Urothelium cell line (cell line): ENCODE data around the gene QRICH1.
A peak's percentile ranks its signal among the peaks of the same experiment; 100 is the strongest.

Experiments used
- DNase-seq: peaks from one replicate; pipeline ENCODE4 v3.0.0; 2011; ENCODE audit warnings: low spot score, mixed read lengths
- FAIRE-seq: peaks from 2 replicates; lab custom pipeline; 2011; peaks lifted over from hg19 to GRCh38; lab: Jason Lieb, UNC

The QRICH1 gene

DNA sequence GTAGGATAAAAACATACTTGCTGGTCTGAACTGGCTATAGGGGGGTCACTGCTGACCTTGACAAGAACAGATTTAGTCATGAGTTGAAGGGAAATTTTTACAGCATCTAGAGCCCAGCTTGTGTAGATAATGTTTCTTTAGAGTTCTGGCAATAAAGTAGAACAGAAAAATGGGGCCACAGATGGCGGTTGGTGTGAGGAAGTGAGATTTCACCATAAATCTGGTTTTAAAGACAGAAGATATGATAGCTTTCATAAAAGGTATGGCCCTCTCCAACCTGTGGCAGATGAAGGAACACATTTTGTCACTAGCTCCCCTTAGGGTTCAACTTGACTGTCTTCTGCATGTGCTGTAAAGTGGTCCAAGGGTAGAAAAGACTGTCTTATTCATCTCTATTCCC is 40.3 kb downstream of the QRICH1 start:
- FAIRE-seq, result no peak
- DNase-seq, result no peak

DNA sequence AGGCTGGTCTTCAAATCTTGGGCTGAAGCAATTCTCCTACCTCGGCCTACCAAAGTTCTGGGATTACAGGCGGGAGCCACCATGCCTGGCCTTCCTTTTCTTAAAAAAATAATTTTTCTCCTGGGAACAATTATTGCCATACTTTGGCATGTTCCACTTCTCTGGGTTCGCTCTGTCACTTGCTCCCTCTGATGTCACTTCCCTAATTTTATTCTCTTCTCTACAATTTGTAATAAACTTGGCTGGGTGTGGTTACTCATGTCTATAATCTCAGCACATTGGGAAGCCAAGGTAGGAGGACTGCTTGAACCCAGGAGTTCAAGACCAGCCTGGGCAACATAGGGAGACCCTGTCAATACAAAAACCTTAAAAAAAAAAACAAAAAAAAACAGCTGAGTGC is 58.6 kb downstream of the QRICH1 start:
- FAIRE-seq, result no peak
- no peak for DNase-seq

DNA sequence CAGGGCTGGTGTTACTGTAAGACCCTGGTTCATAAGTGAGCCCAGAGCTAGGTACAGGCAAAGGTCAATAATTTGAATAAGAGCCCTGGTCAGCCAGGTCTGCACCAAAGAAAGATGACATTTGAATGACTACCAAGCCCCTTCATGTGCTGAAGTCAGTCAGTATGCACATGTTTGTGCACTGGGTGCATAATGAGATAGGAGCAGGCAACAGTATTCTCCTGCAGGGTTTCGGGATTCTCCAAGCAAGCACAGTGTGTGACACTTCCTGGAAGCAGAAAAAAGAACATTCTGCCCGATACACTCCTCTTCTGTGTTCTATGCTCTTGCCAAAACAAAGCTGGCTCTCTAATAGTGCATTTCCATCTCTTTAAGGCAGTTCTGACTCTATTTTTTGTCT is 59.2 kb downstream of the QRICH1 start:
- no peak for FAIRE-seq
- no peak for DNase-seq

DNA sequence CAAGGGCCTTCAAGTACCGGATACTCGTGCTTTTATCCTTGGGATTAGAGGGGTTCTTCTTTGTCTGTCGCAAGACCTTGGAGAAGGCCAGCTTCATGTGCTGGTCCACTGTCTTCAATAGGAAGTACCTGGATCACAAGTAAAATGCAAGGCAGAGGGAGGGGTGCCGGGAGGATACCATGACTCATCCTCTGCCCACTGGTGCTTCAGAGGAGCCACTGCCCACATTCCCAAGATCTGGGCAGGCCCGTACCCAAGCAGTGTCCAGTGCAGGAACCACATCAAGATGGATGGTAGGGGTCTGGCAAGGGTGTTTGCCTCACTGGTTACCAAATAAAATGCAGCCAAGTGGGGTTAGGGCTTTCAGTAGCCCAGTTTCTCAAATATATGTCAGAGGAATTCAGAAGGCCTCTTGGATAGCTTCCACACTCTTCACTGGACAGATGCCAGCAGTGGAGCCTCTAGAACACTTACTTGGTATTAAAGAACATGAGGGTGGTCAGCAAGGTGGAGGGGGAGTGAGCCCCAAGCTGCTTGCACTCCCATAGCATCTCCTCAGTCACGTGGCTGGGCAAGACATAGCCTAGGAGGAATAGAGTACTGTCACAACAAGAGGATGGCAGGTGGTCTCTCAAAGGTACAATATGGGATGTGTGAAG is 61.1 kb downstream of the QRICH1 start:
- no peak for DNase-seq
- FAIRE-seq, result no peak

DNA sequence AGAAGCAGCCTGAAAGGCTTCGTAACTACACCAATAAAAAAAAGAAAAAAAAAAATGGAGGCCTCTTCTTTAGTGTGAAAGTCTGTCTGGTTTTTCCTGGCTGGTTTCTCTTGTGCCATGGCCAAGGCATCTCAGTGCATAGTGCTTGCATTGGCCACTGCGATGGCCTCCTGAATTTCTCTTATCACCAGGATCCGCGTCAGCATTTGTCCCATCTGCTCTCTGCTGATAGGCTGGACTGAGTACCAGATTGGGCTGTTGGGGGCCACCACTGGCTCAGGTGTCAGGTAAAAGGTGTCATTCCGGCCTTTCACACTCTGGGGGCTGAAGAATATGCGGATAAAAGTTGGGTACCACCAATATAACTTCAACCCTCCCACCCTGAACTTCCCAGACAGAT is 63.5 kb downstream of the QRICH1 start:
- DNase-seq, result no peak
- no peak for FAIRE-seq

DNA sequence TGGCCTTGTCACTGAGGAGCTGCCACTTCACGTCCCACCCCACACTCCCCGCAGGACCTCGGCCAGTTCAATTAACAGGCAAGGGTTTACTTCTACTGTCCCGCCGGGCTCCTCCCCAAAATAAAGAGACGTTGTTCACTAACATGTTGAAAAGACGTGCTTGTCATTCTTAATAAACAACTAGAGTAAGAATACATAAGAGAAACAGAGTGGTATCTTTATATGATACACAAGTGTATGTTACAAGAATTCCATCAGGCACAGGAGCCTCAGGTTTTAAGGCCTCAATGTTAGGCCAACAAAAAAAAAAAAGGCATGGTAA is 64.3 kb downstream of the QRICH1 start:
- FAIRE-seq (no peak), DNase-seq (no peak)

DNA sequence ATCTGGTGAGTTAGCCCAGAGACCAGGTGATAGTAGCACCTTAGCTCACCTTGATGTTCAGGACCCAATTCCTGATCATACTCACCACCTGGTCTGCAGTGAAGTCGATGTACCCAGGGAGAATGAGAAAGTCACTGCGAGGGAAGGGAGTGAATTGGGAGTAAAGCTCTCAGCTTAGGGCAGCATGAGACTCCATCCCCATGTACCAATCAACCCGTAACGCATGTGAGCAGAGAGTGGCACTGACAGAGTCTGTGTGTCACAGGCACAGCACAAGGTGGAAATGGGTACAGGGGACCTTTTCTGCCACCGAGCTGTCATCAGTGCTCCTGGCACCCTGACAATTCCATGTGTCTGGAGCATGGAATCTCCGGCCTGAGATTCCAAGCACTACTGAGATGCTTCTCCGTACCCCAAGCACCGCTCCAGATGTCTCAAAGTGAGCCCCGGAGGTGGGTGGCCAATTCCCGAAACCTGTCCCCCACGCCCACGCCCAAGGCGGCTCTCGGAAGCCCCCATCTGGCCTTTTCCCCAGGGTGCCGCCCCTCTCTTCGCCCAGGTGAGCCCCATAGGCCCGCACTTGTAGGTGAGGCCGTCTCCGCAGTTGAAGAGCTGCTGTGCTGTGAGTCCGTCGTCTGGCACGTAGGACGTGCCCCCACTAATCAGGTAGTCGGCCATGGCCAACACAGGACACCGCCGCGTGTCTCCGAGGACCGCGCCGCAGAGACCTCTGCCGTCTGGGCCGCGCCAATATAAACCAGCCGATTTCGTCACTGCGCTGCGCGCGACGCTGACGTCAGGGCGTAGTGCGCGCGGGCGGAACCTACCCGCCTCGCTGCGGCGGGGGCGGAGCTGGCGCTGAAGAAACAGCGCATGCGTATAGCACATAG is 65.0 kb downstream of the QRICH1 start, which contains the start of gene IMPDH2:
Gene IMPDH2 (minus strand): TSS at position 726 of the 890 bp plus-strand sequence. CDS start 48 bp downstream, at position 678.
- DNase-seq, result peak; percentile 94
- peak; percentile 99 for FAIRE-seq

DNA sequence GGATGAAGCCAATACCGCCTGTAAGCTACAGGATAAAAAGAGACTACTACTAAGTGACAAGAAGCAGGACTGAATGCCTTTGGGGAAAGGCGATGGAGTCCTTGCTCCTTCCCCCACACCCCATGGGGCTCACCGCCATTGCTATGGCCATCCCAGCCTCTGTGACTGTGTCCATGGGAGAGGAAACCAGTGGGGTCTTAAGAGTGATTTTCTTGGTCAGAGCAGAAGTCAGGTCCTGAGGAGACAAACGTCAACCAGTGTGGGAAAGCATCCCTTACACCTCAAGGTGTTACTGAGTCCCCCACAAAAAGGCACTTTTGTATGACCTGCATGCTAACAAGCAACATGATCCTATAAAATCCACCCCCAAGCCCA is 65.6 kb downstream of the QRICH1 start:
- DNase-seq, result no peak
- no peak for FAIRE-seq

DNA sequence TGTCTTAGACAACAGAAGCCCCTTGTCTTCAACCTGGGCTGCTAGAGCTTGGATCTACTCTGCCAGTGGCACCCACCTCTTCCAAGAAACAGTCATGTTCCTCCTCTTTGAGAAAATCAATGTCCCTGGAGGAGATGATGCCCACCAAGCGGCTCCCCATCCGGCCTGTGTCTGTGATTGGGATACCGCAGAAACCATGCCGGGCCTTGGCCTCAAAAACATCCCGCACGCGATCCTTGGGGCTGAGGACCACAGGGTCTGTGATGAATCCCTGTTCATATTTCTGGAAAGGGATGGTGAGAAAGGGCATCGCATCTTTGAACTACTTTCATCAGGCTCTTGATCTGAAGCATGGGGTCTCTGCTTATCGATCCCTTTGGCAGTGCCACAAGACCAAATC is 66.2 kb downstream of the QRICH1 start:
- FAIRE-seq, result no peak
- no peak for DNase-seq

DNA sequence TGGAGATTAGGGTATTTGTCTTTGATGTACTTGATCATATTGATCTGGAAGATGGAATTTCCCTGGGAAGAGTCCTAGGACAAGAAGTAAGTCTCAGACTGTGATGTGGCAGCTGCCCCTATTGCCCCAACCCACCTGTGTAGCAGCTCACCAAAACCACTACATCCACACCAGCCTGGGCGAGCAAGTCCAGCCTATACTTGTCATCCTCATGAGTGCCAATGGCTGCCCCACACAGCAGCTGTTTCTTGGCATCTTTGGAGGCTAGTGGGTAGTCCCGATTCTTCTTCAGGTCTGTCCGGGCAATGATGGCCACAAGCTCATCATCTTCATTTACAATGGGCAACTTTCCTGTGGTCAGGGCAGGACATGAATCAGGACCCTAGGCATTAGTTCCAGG is 67.3 kb downstream of the QRICH1 start:
- FAIRE-seq, result no peak
- no peak for DNase-seq

DNA sequence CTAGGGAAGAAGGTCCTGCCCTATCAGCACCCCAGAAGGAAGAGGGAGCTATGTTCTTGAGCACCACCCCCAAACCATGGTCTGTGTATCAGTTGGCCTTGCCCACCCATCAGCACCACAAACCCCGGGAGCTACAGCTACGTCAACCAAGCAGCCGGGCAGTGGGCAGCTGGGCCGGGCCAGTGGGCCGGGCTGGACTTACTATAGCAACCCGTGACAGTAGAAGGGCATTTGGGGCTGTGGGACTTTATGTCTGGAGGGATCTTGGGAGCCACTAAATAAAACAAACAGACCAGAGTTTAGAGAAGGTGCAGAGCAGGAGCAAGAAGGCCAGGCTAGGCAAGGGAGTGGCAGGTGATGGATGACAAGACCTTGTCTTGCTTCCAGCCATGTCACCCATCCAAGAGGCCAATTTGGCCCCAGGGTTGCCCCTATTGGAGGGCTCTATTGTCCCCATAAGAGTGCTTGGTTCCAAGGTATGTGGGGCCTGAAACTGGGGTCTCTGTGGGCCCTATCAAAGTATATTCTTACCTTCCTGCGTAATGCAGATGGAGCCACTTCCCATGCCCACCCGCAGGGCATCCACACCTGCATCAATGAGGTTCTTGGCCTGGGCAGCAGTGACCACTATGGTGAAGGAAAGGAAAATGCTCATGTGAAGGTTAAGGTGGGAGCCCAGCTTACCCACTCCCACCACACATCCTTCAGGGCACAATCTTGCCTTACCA is 67.9 kb downstream of the QRICH1 start:
- FAIRE-seq, result no peak
- no peak for DNase-seq

DNA sequence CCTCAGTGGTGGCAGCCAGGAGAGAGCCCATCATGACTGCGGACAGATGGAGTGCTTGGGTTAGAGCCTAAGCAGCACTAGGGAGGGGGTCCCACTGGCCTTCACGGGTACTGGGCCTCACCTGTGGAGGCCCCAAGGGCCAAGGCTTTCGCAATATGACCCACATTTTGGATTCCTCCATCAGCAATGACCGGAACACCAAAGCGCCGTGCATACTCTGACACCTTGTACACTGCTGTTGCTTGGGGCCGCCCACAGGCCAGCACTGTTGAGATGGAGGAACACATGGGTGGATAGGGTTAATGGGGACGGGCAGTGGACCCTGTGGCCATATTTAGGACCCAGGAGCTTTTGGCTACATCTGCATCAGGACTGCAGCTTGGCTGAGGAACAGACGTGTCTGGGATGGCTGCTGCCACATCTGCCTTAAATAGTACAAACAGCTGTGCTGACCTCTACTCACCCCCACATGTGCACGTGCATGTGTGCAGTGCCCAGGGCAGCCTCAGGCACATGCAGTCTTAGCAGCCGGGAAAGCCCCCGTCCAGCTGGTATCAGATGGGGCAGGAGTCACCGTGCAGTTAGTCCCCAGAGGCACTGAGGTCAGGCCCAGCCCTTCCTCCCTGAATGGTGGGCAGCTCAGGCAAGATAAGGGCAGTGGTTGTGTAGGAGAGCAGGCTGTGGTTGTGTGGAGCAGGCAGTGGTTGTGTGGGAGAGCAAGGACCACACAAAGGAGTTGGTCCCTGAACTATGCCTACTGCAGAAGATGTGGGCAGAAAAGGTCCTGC is 68.7 kb downstream of the QRICH1 start:
- DNase-seq (no peak), FAIRE-seq (no peak)

DNA sequence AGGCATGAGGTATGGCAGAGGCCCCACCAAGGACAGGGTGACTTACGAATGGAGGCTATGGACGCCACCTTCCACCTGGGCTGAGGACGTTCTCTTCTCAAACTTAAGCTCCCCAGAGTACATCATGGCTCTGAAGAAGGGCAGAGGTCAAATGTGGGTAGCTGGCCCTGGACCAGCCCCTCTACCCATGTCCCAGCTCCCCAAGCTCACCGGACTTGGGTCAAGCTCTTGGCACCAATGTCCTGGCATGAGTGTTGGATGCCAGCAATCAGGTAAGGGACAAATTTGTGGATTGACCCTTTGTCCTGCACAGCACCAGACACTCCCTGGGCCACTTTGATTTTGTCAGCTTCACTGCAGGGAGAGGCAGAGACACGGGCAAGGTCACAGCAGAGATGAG is 69.4 kb downstream of the QRICH1 start:
- FAIRE-seq (no peak), DNase-seq (no peak)

DNA sequence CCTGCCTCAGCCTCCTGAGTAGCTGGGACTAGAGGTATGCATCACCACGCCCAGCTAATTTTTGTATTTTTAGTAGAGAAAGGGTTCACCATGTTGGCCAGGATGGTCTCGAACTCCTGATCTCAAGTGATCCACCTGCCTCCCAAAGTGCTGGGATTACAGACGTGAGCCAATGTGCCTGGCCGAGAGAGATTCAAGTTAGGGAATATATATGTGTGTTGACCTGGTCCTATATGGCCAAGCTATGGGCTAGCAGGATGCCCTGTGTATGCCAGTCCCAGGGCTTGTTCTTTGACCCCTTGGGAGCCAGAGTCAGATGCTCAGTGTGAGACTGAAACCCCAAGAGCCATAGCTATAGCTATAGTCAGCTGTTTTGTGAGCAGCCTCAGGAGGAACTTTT is 70.1 kb downstream of the QRICH1 start:
- FAIRE-seq, result no peak
- no peak for DNase-seq

DNA sequence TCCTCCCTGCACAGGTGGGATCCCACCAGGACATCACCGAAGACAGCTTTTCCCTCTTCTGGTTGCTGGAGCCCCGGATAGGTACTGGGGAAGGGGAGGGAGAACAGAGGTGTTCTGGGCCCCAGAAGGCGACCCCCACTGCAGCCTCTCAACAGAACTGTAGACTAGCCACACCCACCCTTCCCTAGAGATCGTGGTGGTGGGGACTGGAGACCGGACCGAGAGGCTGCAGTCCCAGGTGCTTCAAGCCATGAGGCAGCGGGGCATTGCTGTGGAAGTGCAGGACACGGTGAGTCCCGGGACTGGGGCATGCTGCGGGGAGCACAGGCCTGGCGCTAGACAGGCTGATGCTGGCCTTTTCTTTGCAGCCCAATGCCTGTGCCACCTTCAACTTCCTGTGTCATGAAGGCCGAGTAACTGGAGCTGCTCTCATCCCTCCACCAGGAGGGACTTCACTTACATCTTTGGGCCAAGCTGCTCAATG is 71.1 kb downstream of the QRICH1 start:
- DNase-seq (no peak), FAIRE-seq (no peak)

DNA sequence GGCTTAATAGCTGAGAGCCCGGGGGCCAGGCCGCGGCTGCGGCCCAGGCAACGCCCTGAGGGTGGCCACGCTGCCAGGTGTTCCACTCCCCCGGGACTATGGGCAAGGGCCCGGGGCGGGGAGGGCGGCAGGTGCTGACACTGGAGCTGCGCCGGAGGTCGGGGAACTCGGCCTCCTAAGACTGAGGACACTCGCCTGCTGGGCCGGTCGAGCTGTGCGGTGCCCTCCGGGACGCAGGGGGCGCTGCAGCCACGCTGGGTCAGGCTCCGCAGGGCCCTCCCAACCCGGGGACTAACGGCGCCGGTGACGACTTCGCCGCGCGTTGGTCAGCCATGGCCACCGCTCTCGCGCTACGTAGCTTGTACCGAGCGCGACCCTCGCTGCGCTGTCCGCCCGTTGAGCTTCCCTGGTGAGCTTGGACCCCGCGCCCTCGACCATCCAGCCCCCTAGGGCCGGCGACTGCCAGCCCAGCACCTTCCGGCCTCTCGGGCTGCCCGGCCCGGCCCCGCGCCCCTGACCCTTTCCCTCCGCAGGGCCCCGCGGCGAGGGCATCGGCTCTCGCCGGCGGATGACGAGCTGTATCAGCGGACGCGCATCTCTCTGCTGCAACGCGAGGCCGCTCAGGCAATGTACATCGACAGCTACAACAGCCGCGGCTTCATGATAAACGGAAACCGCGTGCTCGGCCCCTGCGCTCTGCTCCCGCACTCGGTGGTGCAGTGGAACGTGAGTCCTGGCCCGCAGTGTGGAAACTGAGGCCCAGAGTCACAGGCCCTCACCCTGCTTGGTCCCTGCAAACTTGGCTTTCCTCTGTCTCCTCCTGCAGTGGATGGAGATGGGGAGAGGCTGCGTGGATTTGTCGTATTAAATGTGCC is 71.8 kb downstream of the QRICH1 start, which contains the start of gene NDUFAF3:
Gene NDUFAF3 (plus strand): TSS at position 309 of the 875 bp plus-strand sequence. CDS start 24 bp downstream, at position 333.
- DNase-seq (peak; percentile 93), FAIRE-seq (peak; percentile 40)

DNA sequence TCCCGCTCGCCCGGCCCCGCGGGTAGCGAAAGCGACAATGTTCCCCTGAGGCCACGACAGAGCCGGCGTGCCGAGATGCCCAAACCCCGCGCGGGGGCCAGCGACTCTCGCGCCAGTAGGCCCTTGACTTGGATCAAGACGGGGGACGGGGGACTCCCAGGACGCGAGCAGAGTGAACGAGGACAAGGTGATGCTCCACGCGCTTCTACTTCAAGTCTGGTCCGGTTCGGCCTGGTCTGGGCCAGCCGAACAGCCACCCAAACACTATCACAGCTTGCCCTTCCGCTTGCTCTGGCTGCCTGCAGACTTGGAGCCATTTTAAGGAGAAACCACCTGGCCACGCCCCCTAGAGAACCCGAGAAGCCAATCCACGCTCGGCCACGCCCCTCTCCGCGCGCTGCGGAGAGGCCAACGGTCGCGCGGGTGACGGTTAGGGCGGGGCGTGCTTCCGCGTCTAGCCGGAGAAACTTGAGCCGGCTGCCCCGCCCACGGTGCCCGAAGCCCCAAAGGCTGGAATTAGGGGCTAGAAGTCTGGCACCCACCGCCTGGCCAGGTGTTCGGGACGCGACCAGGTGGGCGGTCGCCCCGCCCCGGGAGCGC is 72.6 kb downstream of the QRICH1 start:
- FAIRE-seq (peak; percentile 85), DNase-seq (peak; percentile 97)

DNA sequence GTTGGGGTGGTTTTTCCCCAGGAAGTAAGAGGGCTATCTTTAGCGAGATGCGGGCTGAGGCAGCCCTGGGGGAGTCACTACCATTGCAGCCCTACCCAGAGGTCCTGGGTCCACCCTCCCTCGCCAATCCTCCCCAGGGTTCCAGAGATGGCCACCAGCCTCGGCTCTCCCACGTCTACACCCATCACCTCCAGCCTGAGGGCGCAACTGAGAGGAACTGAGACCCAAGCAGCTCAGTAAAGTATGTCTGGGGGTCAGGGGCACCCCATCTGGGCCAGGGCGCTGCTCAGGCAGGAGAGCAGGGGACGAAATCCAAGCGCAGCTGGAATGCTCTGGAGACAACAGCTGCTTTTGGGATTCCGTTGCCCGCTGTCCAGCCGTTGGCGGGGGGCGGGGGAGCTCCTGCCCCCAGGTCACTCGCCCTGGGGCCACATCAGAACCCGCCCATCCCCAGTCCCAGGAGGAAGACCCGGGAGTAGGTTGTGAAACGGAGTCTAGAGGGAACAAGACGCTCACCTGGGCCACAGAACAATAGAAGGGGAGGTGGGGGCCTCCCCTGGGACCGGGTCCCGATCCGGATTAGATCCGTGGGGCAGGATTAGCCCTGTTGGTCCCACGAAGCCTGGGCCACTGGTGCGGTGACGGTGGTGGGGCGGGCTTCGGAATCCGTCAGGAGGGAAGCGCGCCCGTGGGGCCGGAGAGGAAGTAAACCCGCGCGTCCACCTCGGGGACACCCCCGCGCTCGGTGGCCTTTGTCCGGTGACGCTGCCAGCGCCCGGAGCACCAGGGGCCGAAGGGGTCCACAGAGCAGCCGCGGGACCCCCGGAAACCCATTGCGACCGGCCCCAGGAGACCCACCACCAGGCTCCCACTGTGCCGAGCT is 73.3 kb downstream of the QRICH1 start:
- FAIRE-seq (no peak), DNase-seq (peak; percentile 30)
